GM18861 (cell line): ENCODE data around the gene SLC25A45.
A peak's percentile ranks its signal among the peaks of the same experiment; 100 is the strongest.

Experiments
- ATAC-seq: cut with Tn5 transposase; IDR thresholded peaks from one replicate; pipeline ENCODE4 v1.9.1; 2021; ENCODE audit not compliant: unreplicated experiment

Gene SLC25A45

GRCh38 chr11:65382033-65382803 is at the start of gene SLC25A45:
SLC25A45 (minus strand) TSS chr11:65382646; CDS start chr11:65381951, 695 bp downstream.
- ATAC-seq = peak; percentile 42

GRCh38 chr11:65431451-65432099 is 49.1 kb upstream of the SLC25A45 start:
- ATAC-seq = no peak

GRCh38 chr11:65430406-65431217 is 48.2 kb upstream of the SLC25A45 start:
- ATAC-seq = no peak

GRCh38 chr11:65429724-65430405 is 47.4 kb upstream of the SLC25A45 start:
- ATAC-seq = no peak

GRCh38 chr11:65429068-65429681 is 46.7 kb upstream of the SLC25A45 start:
- no peak for ATAC-seq

GRCh38 chr11:65428578-65429067 is 46.2 kb upstream of the SLC25A45 start:
- no peak for ATAC-seq

- no peak for ATAC-seq
These were observed 45.5 kb upstream of the SLC25A45 start for GRCh38 chr11:65427691-65428577.

GRCh38 chr11:65426839-65427690 is 44.6 kb upstream of the SLC25A45 start:
- ATAC-seq = no peak

GRCh38 chr11:65425971-65426838 is 43.8 kb upstream of the SLC25A45 start:
- ATAC-seq = peak; percentile 27

GRCh38 chr11:65425105-65425970 is 42.9 kb upstream of the SLC25A45 start:
- no peak for ATAC-seq

- no peak for ATAC-seq
These were observed 42.0 kb upstream of the SLC25A45 start for GRCh38 chr11:65424205-65425104.

- no peak for ATAC-seq
These were observed 41.2 kb upstream of the SLC25A45 start for GRCh38 chr11:65423516-65424204.

- ATAC-seq = no peak
These were observed 40.4 kb upstream of the SLC25A45 start, which contains the start of gene NEAT1 for GRCh38 chr11:65422633-65423515. NEAT1 (plus strand) TSS chr11:65422798.
